SJSA1 (cell line): ENCODE measurements around the gene SMCO4. TPM values are rescaled to one million over a fixed set of nuclear protein-coding genes. Genes with fewer than 3 reads are reported as not detected.

Source experiments
- DNase-seq, 2 experiments: peaks; one replicate each; pipeline ENCODE4 v3.0.0-alpha.2; 2015 to 2020; ENCODE audit warnings: low spot score in 2 of 2, low read depth in 1 of 2
- H3K27ac ChIP-seq: fragments of 250-450 bp; sonication (Bioruptor Pico); 2 replicates; pipeline ENCODE4 v1.5.1; 2020; ENCODE audit warnings: mild to moderate bottlenecking, moderate library complexity
- H3K27me3 ChIP-seq: fragments of 250-450 bp; sonication (Bioruptor Pico); replicated peaks from 2 replicates; pipeline ENCODE4 v1.5.1; 2020; ENCODE audit warnings: mild to moderate bottlenecking, moderate library complexity
- H3K36me3 ChIP-seq: fragments of 250-450 bp; sonication (Bioruptor Pico); 2 replicates; pipeline ENCODE4 v1.5.1; 2020; ENCODE audit warnings: mild to moderate bottlenecking
- H3K4me1 ChIP-seq: fragments of 250-450 bp; sonication (Bioruptor Pico); replicated peaks from 2 replicates; pipeline ENCODE4 v1.6.1; 2021; ENCODE audit warnings: mild to moderate bottlenecking
- H3K4me3 ChIP-seq: fragments of 250-450 bp; sonication (Bioruptor Pico); 2 replicates; pipeline ENCODE4 v1.5.1; 2020; ENCODE audit warnings: mild to moderate bottlenecking
- H3K9me3 ChIP-seq: fragments of 250-450 bp; sonication (Bioruptor Pico); replicated peaks from 2 replicates; pipeline ENCODE4 v1.5.1; 2020; ENCODE audit warnings: mild to moderate bottlenecking
- total RNA-seq: library from RNA; depleted of rRNA; stranded (reverse); fragments of >200 nt; shearing (Covaris generic); gene quantifications from 2 replicates; pipeline ENCODE4 v1.2.3, GENCODE V29; 2014

SMCO4 gene
- total RNA-seq, 1 experiment from 2014 or later, result 6.8 TPM

- H3K4me1 ChIP-seq, result 0 out of 2 replicates have a peak, but pooled peaks cover 6% of the 10 kb centered on the region
Measured at GRCh38 chr11:93497596-93497995, 45.6 kb downstream of the SMCO4 start.

DNA sequence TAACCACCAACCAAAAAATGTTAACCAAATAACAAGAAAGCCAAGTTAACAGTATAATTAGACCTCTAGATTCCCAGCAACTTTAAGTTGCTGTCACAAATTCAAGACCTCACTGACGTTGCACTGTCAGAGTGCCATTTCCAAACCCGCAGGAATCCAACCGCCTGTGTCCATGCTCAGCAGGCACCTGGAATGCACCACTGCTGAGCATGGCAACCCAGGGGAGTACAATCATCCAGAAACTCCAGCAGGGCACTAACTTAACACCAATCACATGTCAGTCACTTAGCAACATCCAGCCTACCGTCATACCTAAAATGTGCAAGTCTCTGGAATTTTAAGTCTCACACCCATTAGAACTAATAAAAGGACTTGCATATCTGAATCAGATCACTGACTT lies 48.8 kb downstream of the SMCO4 start:
- H3K9me3 ChIP-seq, result no peaks in the 10 kb centered on the region
- H3K4me1 ChIP-seq, result 0 out of 2 replicates have a peak, but pooled peaks cover 6% of the 10 kb centered on the region
- no peak for DNase-seq
- no peaks in the 10 kb centered on the region for H3K36me3 ChIP-seq
- H3K27ac ChIP-seq, result no peak overlapping the region
- no peaks in the 10 kb centered on the region for H3K27me3 ChIP-seq
- H3K4me3 ChIP-seq, result no peak overlapping the region

More at GRCh38 chr11:93497596-93497995, 45.6 kb downstream of the SMCO4 start:
- Histone ChIP-seq H3K9me3 (no peaks in the 10 kb centered on the region), H3K27me3 (no peaks in the 10 kb centered on the region), H3K4me3 (no peak overlapping the region), H3K27ac (no peak overlapping the region), H3K36me3 (no peaks in the 10 kb centered on the region)
- no peak for DNase-seq

DNA sequence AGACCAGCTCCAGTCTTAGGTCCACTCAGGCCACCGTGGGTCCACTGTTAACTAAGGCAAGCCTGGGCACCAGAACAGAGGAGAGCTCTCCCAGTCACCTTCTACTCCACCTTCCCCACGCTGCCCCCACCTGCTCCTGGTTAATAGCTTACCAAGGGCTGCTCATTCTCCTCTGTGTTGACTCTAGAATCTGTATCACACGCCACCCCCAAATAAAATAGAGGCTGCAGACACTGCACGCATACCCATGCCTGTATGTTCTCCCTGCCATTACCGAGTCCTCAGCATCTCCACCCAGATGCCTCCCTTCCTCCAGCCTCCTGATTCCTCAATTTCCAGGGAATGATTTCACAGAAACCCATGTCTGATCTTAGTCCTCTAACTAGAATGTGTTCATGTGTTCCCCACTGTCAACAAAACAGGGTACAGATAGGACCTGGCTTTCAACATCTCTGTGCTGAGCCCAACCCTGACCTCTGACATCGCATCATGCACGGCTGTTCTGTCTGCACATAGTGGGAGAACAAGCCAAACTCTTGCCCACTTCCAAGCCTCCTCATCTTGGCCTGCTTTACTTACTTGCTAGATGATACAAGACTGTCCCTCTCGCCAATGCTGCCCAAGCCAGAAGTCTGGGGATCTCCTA lies 49.8 kb downstream of the SMCO4 start:
- no peaks in the 10 kb centered on the region for H3K9me3 ChIP-seq
- H3K4me1 ChIP-seq, result 0 out of 2 replicates have a peak, but pooled peaks cover under 1% of the 10 kb centered on the region
- H3K36me3 ChIP-seq, result no peaks in the 10 kb centered on the region
- no peaks in the 10 kb centered on the region for H3K27me3 ChIP-seq
- H3K4me3 ChIP-seq, result no peak overlapping the region
- H3K27ac ChIP-seq, result no peak overlapping the region
- no peak for DNase-seq

DNA sequence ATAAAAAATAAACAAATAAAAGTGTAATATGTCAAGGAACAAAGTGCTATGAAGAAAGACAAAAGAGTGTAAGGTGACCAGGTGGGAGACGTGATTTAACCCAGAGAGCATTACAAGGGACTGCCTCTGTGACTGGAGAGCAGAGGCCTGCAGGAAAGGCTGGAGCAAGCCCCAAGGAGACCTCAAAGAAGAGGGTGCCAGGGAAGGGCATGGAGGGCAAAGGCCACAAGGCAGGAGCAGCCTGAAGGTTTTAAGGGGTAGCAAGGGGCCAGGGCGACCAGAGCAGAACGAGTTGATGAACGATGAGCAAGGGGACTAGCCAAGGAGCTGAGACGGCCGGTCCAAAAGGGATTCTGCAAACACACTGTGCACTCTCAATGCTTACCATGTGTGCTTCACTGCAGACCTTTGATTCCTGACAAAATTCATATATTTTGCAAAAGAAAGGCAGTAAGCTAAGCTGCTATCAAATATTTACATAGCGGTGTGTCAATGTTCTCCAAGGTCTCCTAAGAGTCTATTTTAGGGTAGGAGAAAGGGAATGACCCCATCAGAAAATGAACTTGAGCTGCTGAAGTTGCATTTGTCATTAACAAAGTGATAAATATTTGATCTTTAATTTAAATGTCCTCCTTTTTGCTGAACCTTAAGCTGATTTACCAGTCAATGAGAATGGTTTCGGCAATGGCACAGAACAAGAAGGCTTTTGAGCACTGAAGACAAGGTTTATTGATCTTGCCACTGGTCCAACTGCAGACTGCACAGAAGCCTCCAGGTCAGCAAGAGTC lies 50.5 kb downstream of the SMCO4 start:
- no peak overlapping the region for H3K27ac ChIP-seq
- H3K4me3 ChIP-seq, result no peak overlapping the region
- no peak for DNase-seq
- no peaks in the 10 kb centered on the region for H3K36me3 ChIP-seq
- H3K9me3 ChIP-seq, result no peaks in the 10 kb centered on the region
- no peaks in the 10 kb centered on the region for H3K27me3 ChIP-seq
- no peaks in the 10 kb centered on the region for H3K4me1 ChIP-seq

- Histone ChIP-seq H3K27me3 (no peaks in the 10 kb centered on the region), H3K4me3 (no peak overlapping the region), H3K4me1 (no peaks in the 10 kb centered on the region), H3K27ac (no peak overlapping the region), H3K9me3 (no peaks in the 10 kb centered on the region), H3K36me3 (no peaks in the 10 kb centered on the region)
- DNase-seq, result no peak
Measured at GRCh38 chr11:93491973-93492372, 51.2 kb downstream of the SMCO4 start.

DNA sequence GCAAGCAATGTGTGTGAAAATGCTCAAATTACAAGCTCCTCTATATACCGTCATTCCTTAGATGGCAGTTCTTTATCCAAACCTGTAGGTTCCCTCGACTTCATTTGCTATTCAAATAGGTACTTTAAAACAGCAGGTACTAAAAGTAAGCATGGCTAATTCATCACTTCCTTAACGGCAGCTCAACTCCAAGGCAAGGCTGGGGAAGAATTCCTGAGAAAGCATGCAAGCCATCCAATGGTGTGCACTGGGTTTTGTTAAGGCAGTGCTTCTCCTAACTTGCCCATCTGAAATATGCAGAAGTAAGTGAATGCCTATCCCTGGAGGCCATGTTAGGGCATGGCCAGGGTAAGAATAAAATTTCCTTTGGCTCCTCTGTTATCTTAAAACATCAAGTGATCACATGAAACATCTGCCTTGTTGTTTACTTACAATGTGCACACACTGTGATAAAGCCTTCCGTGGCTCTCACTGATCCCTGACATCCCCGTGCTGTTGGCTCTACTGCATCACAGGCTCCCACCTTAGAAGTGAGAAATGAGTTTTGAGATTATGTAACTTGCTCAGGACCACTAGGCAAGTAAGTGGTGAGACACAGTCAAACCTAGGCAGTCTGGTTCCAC lies 52.1 kb downstream of the SMCO4 start:
- Histone ChIP-seq H3K4me3 (no peak overlapping the region), H3K36me3 (no peaks in the 10 kb centered on the region), H3K27me3 (no peaks in the 10 kb centered on the region), H3K27ac (no peak overlapping the region), H3K9me3 (no peaks in the 10 kb centered on the region), H3K4me1 (no peaks in the 10 kb centered on the region)
- no peak for DNase-seq

- Histone ChIP-seq H3K9me3 (no peaks in the 10 kb centered on the region), H3K4me3 (no peak overlapping the region), H3K27me3 (no peaks in the 10 kb centered on the region), H3K4me1 (no peaks in the 10 kb centered on the region), H3K36me3 (no peaks in the 10 kb centered on the region), H3K27ac (no peak overlapping the region)
- no peak for DNase-seq
Measured at GRCh38 chr11:93489841-93490240, 53.4 kb downstream of the SMCO4 start.

GRCh38 chr11:93487032-93487483 lies 56.1 kb downstream of the SMCO4 start:
- H3K36me3 ChIP-seq, result no peaks in the 10 kb centered on the region
- no peak overlapping the region for H3K27ac ChIP-seq
- no peaks in the 10 kb centered on the region for H3K4me1 ChIP-seq
- DNase-seq, result no peak
- no peak overlapping the region for H3K4me3 ChIP-seq
- no peaks in the 10 kb centered on the region for H3K9me3 ChIP-seq
- H3K27me3 ChIP-seq, result no peaks in the 10 kb centered on the region

- Histone ChIP-seq H3K9me3 (no peaks in the 10 kb centered on the region), H3K4me1 (no peaks in the 10 kb centered on the region), H3K4me3 (no peak overlapping the region), H3K36me3 (no peaks in the 10 kb centered on the region), H3K27ac (no peak overlapping the region), H3K27me3 (no peaks in the 10 kb centered on the region)
- no peak for DNase-seq
Measured at GRCh38 chr11:93485983-93486382, 57.2 kb downstream of the SMCO4 start.

DNA sequence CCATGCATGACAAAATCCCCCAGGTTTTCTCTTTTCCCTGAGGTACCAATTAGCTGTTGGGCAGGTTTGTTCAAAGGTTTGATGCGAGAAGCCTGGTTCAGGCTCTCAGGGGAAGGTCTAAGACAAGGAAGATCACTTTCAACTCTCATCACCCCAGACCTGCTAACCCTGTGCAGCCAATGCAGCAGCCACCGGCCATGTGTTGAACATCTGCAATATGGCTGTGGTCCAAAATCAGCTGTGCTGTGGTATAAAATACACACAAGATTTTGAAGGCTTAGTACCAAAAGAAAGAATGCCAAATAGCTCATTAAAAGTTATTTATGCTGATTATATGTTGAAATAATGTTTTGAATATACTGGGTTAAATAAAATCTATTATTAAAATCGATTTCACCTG lies 58.5 kb downstream of the SMCO4 start:
- H3K36me3 ChIP-seq, result no peaks in the 10 kb centered on the region
- DNase-seq, result no peak
- H3K27ac ChIP-seq, result no peak overlapping the region
- H3K4me3 ChIP-seq, result no peak overlapping the region
- H3K4me1 ChIP-seq, result no peaks in the 10 kb centered on the region
- H3K27me3 ChIP-seq, result no peaks in the 10 kb centered on the region
- no peaks in the 10 kb centered on the region for H3K9me3 ChIP-seq

DNA sequence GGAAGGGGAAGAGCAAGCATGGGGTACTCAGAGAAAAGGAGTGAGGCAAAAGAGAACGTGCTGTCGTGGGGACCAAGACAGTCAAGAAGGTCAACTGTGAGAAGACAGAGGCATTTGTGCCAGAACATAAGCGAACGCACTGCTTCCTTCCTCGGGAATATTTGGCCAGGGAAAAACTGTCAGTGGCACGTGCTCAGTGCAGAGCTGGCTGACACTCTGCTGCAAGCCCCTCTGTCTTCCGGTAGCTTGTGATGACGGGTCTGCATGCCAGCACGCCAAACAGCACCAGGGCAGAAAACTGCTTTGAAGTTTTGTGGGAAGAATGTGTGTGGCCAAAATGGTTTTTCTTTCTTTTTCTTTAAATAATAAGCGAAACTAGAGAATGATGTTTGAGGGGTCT lies 60.6 kb downstream of the SMCO4 start:
- H3K27ac ChIP-seq, result no peak overlapping the region
- H3K9me3 ChIP-seq, result no peaks in the 10 kb centered on the region
- H3K4me1 ChIP-seq, result no peaks in the 10 kb centered on the region
- DNase-seq, result peak in 1 of 2 experiments; percentile 2
- H3K36me3 ChIP-seq, result no peaks in the 10 kb centered on the region
- no peaks in the 10 kb centered on the region for H3K27me3 ChIP-seq
- H3K4me3 ChIP-seq, result no peak overlapping the region

- Histone ChIP-seq H3K4me3 (no peak overlapping the region), H3K27ac (no peak overlapping the region), H3K27me3 (no peaks in the 10 kb centered on the region), H3K9me3 (no peaks in the 10 kb centered on the region), H3K36me3 (no peaks in the 10 kb centered on the region), H3K4me1 (no peaks in the 10 kb centered on the region)
- DNase-seq, result no peak
Measured at GRCh38 chr11:93481696-93482095, 61.5 kb downstream of the SMCO4 start.

DNA sequence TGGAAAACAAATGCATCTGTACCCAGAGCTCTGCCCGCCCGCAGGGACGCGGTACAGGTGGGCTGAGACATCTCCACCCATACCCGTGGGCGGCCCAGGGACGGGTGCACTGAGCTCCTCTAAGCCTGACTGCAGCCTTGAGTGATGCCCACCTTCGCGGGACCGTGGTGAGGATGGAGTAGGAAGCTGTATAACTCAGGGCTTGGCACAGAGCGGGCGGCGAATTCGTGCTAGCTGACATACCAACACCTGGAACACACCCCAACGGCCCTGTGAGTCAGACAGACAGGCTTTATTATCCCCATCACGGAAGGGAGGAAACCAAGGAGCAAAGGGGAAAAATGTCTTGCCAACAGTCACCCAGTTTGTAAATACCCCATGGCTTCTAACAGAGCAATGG lies 61.9 kb downstream of the SMCO4 start:
- Histone ChIP-seq H3K27ac (no peak overlapping the region), H3K9me3 (no peaks in the 10 kb centered on the region), H3K27me3 (no peaks in the 10 kb centered on the region), H3K4me1 (no peaks in the 10 kb centered on the region), H3K4me3 (no peak overlapping the region), H3K36me3 (no peaks in the 10 kb centered on the region)
- DNase-seq, result no peak

GRCh38 chr11:93480756-93481155 lies 62.4 kb downstream of the SMCO4 start:
- no peaks in the 10 kb centered on the region for H3K27me3 ChIP-seq
- H3K4me1 ChIP-seq, result no peaks in the 10 kb centered on the region

More at GRCh38 chr11:93480756-93481155, 62.4 kb downstream of the SMCO4 start:
- no peak overlapping the region for H3K27ac ChIP-seq
- H3K4me3 ChIP-seq, result no peak overlapping the region
- no peak for DNase-seq
- no peaks in the 10 kb centered on the region for H3K9me3 ChIP-seq
- no peaks in the 10 kb centered on the region for H3K36me3 ChIP-seq
